EL (cell line): ENCODE results near the gene ESRRG.
"Not testable (repeated sequence)": the region's sequence is repeated elsewhere in the genome, so short reads cannot be mapped to it uniquely, and the experiment has no call there.

Source experiments
- DNase-seq: peaks from one replicate; pipeline ENCODE4 v3.0.0-alpha.2; 2016

ESRRG gene

DNA sequence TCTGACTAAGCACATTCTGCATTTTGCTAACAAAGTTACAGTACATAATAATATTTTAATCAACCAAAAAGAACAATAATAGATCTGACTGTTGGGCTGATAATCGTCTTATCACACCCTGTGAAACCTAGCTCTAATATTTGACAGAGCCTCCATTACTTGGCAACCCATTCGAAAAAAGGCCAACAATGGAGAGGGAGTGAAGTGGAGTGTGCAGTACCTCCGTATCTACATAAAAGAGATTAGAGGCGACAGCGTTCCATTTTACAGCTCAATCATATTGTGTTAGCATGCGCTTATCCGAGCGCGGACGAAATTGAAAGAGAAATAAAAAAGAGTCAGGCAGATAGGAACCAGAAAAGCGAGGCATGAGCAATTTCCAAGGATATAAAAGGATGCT is 162.7 kb downstream of the ESRRG start:
- DNase-seq, result no peak

GRCh38 chr1:216559359-216559758 is 163.9 kb downstream of the ESRRG start:
- no peak for DNase-seq

DNA sequence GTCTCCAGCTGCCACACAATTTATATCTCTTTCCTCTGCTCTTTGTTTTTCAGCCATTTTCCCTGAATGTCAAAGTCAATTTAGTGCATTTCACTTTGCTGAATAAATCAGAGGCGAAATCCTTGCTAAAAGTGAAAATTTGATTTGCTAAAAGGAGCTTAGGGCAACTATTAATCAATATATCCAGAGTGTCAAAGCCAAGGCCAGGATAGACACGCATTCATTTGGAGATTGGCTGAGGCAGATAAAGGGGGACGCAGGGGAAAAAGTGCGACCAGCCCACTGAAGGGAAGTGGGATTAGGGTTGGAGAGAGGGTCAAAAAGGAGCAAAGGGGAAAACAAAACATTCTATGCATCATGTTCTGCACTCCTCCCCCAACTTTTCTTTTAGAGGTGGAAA is 167.6 kb downstream of the ESRRG start:
- DNase-seq, result no peak

DNA sequence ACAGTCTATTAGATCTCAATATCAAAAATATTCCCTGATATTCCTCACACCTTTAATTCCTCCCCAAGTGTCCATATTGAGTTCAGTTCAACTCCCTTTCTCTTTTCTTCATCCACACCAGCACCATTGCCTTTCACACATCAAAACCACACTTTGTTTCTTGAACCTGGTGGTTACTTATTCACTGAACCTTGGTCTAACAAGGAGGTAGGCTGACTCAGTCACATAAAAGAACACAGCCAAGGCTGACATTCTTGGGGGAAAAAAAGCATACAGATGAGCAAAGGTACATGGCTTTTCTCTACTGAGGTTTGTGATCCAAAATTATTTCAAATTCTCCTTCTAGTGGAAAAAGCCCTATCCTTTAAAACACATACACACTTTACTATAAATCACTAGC is 168.3 kb downstream of the ESRRG start:
- no peak for DNase-seq

- no peak for DNase-seq
These were observed 169.5 kb downstream of the ESRRG start for GRCh38 chr1:216553766-216554165.

DNA sequence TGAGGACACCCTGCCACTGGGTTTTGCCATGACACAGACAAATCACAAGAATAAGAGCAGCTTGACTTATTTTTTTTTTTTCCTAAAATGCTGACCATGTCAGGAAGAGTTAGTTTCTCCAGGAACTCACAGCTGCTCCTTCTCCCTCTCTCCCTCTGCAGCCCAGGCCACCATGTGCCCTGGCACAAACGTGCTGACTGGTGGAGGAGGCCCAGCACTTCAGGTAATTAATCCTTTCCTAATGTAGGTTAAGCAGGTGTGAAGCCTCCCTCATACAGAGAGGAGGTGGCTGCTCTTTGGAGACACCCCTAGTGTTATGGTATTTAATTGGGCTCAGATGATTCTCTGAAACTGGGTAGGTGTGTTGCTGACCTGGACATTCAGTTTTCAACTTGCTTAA is 170.2 kb downstream of the ESRRG start:
- no peak for DNase-seq

DNA sequence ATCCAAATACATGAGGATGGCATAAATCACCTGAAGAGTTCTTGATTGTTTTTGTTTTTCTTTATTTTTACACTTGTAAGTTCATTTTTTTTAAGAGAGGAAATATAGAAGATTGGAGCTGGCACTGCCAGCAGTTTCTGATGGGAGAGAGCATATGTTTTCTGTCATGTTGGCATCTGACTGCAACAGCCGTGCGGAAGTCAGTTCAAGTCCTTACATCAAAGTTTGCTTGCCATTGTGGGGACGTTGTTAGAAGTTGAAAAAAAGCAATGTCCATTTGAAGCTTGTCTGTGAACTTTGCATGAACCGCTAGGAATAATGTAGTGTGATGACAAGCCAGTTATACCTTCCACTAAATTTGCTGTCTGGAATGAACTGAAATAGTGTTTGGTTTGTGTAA is 173.4 kb downstream of the ESRRG start:
- DNase-seq, result no peak

GRCh38 chr1:216542741-216543140 is 180.5 kb downstream of the ESRRG start:
- no peak for DNase-seq

- DNase-seq, result no peak
These were observed 181.0 kb downstream of the ESRRG start for GRCh38 chr1:216542263-216542662.

DNA sequence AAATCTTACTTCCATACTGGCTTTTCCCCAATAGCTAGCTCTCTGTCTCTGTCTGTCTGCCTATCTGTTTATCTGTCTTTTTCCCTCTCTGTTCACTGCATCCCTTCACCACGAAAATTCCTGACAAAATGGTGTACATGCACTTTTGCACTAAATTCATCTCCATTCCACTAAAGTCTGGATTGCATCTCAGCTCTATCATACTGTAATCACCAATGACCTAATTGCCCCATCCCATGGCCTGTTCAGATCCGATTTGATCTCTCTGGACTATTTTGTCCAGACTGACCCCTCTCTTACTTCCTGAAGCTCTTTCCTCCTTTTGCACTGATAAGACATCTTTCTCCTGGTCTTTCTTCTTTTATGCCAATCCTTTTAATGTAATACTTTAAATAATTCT is 187.5 kb downstream of the ESRRG start:
- DNase-seq, result no peak

DNA sequence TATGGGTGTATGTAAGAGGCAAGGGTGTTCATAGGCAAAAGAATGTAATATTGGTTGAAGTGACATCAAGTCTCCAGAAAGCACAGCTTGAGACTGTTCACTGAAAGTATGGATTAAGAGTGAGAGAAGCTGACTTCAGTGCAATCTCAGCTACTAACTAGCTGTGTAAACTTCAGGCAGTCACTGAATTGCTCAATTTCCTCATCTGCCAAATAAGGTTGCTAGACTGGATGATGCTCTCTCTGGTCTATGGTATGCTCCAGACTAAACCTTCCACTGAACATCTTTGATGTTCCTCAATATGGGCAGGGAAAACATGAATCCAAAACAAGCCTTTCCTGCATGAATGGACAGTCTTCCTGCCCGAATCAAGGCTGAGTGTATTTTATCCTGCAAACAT is 188.2 kb downstream of the ESRRG start:
- no peak for DNase-seq

DNA sequence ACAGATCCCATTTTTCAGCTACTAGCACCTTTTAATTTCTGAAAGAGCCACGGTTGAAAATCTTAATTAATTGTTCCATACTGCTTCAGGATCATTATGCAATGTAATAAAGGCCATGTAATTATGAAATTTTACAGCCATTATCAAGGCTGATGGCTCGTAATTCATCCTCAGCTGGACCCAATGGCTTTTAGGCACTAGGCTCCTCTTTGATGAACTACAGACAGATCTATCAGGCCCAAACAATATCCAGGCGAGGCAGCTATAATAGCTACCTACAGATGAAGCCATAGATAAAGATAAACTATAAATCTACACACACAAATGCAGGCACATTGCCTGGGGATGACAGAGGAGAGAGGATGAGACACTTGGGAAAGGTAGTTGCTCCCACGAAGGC is 189.5 kb downstream of the ESRRG start:
- DNase-seq, result no peak

GRCh38 chr1:216532251-216532798 is 190.9 kb downstream of the ESRRG start:
- DNase-seq, result no peak

- DNase-seq, result peak; percentile 55
These were observed 191.7 kb downstream of the ESRRG start for GRCh38 chr1:216531263-216532239.

DNA sequence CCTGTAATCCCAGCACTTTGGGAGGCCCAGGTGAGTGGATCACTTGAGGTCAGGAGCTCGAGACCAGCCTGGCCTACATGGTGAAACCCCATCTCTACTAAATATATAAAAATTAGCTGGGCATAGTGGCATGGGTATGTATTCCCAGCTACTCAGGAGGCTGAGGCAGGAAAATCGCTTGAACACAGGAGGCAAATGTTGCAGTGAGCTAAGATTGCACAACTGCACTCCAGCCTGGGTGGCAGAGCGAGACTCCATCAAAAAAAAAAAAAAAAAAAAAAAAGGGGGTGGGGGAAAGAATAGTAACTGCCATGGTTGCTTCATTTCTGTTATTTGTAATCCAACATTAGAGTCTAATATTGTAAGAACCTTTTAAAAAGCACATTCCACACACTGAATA is 193.4 kb downstream of the ESRRG start:
- not testable (repeated sequence) for DNase-seq

DNA sequence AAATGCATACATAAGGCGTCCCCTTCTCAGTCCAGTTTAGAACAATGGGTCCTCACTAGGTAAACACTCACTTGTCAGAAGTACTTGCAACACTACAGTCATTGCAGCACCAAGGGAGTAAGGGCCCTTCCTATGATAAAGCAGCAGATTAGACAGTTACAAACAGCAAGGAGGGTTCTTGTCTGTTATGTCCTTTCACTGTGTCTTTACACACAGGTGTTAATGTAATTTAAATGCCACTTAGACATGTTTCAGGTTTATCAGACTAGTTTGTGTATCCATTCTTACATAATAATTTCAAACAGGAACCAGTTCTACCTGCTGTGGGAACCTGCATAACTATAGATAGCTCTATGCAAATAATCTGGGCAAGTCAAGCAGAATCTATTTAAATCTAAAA is 194.4 kb downstream of the ESRRG start:
- no peak for DNase-seq

GRCh38 chr1:216523449-216524190 is 199.6 kb downstream of the ESRRG start:
- DNase-seq, result peak; percentile 40

DNA sequence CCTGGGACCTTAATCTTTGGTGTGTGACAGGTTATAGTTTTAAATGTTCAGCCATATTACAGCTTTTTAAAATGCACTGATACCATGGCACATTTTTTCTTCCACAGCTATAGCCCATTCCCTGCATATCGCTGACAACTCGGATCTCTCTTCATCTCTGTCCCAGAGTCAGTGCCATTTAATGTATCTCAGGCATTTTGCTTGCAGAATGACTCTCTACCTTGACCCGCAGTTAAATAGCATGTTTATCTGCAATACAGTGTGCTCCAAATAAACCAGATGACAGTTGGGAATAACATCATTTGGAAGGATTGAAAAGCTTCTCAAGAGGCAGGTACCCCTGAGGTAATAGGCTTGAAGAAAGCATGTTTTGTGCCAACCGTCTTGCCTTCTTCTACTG is 200.2 kb downstream of the ESRRG start:
- DNase-seq, result no peak

DNA sequence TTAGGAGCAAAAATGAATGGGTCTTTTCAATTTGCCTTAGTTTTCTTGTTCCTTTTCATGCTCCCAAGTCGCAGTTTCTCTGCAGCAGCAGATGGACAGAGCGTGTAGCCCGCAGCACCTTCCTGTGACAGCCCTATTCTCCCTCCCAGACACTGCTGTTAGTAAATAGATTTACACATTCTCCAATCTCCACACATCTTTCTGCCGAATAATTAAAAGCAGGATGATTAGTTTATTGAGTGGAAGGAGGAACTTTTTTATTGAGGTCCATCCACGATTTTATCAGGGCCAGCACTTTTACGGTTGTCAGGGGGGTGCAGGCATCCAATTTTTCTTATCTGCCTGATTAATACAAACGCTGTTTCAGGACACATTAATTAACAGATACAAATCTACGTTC is 201.8 kb downstream of the ESRRG start:
- no peak for DNase-seq

- DNase-seq, result no peak
These were observed 204.2 kb downstream of the ESRRG start for GRCh38 chr1:216518844-216519627.

- DNase-seq, result peak; percentile 3
These were observed 220.6 kb downstream of the ESRRG start for GRCh38 chr1:216502528-216503162.

GRCh38 chr1:216500273-216500967 is 222.8 kb downstream of the ESRRG start:
- no peak for DNase-seq
